ENCODE data around the gene LMBR1. TPM values are rescaled to one million over a fixed set of nuclear protein-coding genes. Genes with fewer than 3 reads are reported as not detected.

Gene LMBR1
- total and polyA plus RNA-seq, 2 donors (not counting 3 experiments of a cell fraction or from before 2014, with no cell fraction given) = 14.0 to 72.9 TPM

- intact Hi-C loops (cut with micrococcal nuclease) = loop anchor here (1.0 to 2.0 kb wide), 5 partner anchors 113 to 967 kb away; no protein-coding TSS in a partner anchor
- dilution Hi-C loops (cut with MboI; ENCODE audit: extremely low pct_ligation_motif_present, low sequenced_read_pairs) = no loop called here
- TF ChIP-seq GATA2 (IDR thresholded peaks at IDR 0.05; ENCODE audit: insufficient read depth, insufficient read length, low read depth, low read length) = no peak
- TF ChIP-seq FOS (IDR thresholded peaks at IDR 0.05; ENCODE audit: borderline replicate concordance, insufficient read depth, low read length) = no peak
- TF ChIP-seq CTCF (IDR thresholded peaks at IDR 0.05; ENCODE audit: extremely low read depth in 1 of 2, insufficient read depth in 1 of 2, low read depth in 1 of 2, low read length in 2 of 2) = peak; percentile 61 to 65
- no peak for TF ChIP-seq EZH2 (IDR thresholded peaks at IDR 0.05; ENCODE audit: borderline replicate concordance, low read depth, low read length, severe bottlenecking)
- TF ChIP-seq POLR2A (IDR thresholded peaks at IDR 0.05; ENCODE audit: low read depth, low read length) = no peak
- Histone ChIP-seq H3K4me3 (replicated peaks in 1 of 3; ENCODE audit: insufficient read depth in 1 of 3, low read depth in 1 of 3, low read length in 3 of 3) (no peak overlapping the region), H2AFZ (ENCODE audit: low read depth, low read length) (no peak overlapping the region), H4K20me1 (replicated peaks; ENCODE audit: control insufficient read depth, extremely low read depth, insufficient read depth, low read length) (no peaks in the 10 kb centered on the region), H3K4me2 (ENCODE audit: insufficient read depth, low read length) (no peak overlapping the region), H3K9me1 (replicated peaks; ENCODE audit: control insufficient read depth, extremely low read depth, insufficient read depth, low read length) (no peaks in the 10 kb centered on the region), H3K9ac (replicated peaks; ENCODE audit: extremely low read depth, insufficient read depth, low read length) (no peak overlapping the region), H3K36me3 (ENCODE audit: control insufficient read depth in 2 of 2, extremely low read depth in 1 of 2, insufficient read depth in 2 of 2, low read length in 2 of 2) (no peaks in the 10 kb centered on the region), H3K4me1 (ENCODE audit: control insufficient read depth, extremely low read depth, insufficient read depth, low read length) (no peaks in the 10 kb centered on the region), H3K9me3 (replicated peaks; ENCODE audit: control insufficient read depth, insufficient read depth, low read length) (no peaks in the 10 kb centered on the region), H3K27me3 (ENCODE audit: control insufficient read depth in 2 of 2, insufficient read depth in 2 of 2, low read length in 2 of 2) (no peaks in the 10 kb centered on the region), H3K79me2 (ENCODE audit: control insufficient read depth, insufficient read depth, low read length) (no peaks in the 10 kb centered on the region), H3K27ac (ENCODE audit: insufficient read depth, low read depth, low read length) (no peak overlapping the region)
- DNase-seq (ENCODE audit: low read depth, low spot score) (peak; percentile 74), FAIRE-seq (peak; percentile 77)
- ChIA-PET POLR2A (no interaction called here), CTCF (interaction anchor here (0.5 to 1.6 kb wide), 17 partner anchors 10 to 969 kb away, joined by 3 to 10 read pairs (median 4); no protein-coding TSS in a partner anchor)
- no TSS peak for BruUV-seq (replicated peaks)
These were observed 128.8 kb downstream of the LMBR1 start for GRCh38 chr7:156764016-156764669.

All from endothelial cell of umbilical vein (primary cell).